GM12878 (cell line): ENCODE results near the gene TMEM176A. TPM values are rescaled to one million over a fixed set of nuclear protein-coding genes. Genes with fewer than 3 reads are reported as not detected.

Experiments
- ATAC-seq: fragments of 200-7000 bp; cut with Tn5 transposase; 3 replicates; pipeline ENCODE4 v1.9.1; 2020; ENCODE audit warnings: mild to moderate bottlenecking, moderate library complexity
- BruUV-seq: library from RNA; stranded (reverse); fragments of 400-500 nt; replicated peaks from 2 replicates; lab custom pipeline; 2021; lab: Mats Ljungman, UMichigan
- CTCF ChIA-PET: fragments of 300-600 bp; sonication (Branson Sonifier 250); formaldehyde crosslinking; extraction: SDS; loops from one replicate; lab custom pipeline; 2021; ENCODE audit warnings: inconsistent platforms; lab: Yijun Ruan, JAX
- POLR2A ChIA-PET: fragments of 350-600 bp; formaldehyde crosslinking; extraction: SDS; loops from one replicate; lab custom pipeline; 2021; ENCODE audit warnings: inconsistent platforms; lab: Charles Lee
- RAD21 ChIA-PET: fragments of 300-600 bp; sonication (Branson Sonifier 250); formaldehyde crosslinking; loops from one replicate; lab custom pipeline; 2023; ENCODE audit warnings: antibody characterized with exemption; ENCODE audit not compliant: unreplicated experiment; lab: Charles Lee
- SMC1A ChIA-PET: fragments of 300-600 bp; sonication (Branson Sonifier 250); formaldehyde crosslinking; loops from one replicate; lab custom pipeline; 2023; ENCODE audit not compliant: unreplicated experiment, uncharacterized antibody; lab: Charles Lee
- DNase-seq: peaks from one replicate; pipeline ENCODE4 v3.0.0-alpha.2; 2011; ENCODE audit warnings: low read depth, low spot score
- FAIRE-seq: peaks from 3 replicates; lab custom pipeline; 2011; peaks lifted over from hg19 to GRCh38; lab: Jason Lieb, UNC
- H2AFZ ChIP-seq: 2 replicates; pipeline ENCODE4 v1.6.0; 2011; ENCODE audit warnings: low read depth, low read length, control low read depth; ENCODE audit not compliant: control insufficient read depth
- H3K27ac ChIP-seq: 2 replicates; pipeline ENCODE4 v1.5.1; 2011; ENCODE audit warnings: control low read depth; ENCODE audit not compliant: control insufficient read depth, insufficient read depth
- H3K27me3 ChIP-seq, 2 experiments: replicated peaks in 1 of 2; 2 replicates each; pipeline versions ENCODE4 v1.6.0 to v1.6.1; 2011; ENCODE audit warnings: low read length in 1 of 2; ENCODE audit not compliant: control insufficient read depth in 2 of 2, insufficient read depth in 2 of 2
- H3K36me3 ChIP-seq, 2 experiments: 2 replicates each; pipeline ENCODE4 v1.5.1; 2011; ENCODE audit warnings: low read length in 1 of 2; ENCODE audit not compliant: control insufficient read depth in 2 of 2, insufficient read depth in 2 of 2
- H3K4me1 ChIP-seq: 2 replicates; pipeline ENCODE4 v1.6.1; 2011; ENCODE audit warnings: mild to moderate bottlenecking, low read length, moderate library complexity, mixed read lengths; ENCODE audit not compliant: control insufficient read depth, insufficient read depth
- H3K4me2 ChIP-seq: 2 replicates; pipeline ENCODE4 v1.6.0; 2011; ENCODE audit warnings: control low read depth; ENCODE audit not compliant: control insufficient read depth, insufficient read depth
- H3K4me3 ChIP-seq: fragments of 200-600 bp; sonication (generic); 2 replicates; pipeline ENCODE4 v1.5.1; 2016
- H3K79me2 ChIP-seq: 2 replicates; pipeline ENCODE4 v1.6.0; 2011; ENCODE audit warnings: low read length; ENCODE audit not compliant: control insufficient read depth, insufficient read depth
- H3K9ac ChIP-seq: 2 replicates; pipeline ENCODE4 v1.8.0; 2011; ENCODE audit warnings: low read length, control low read depth, mixed read lengths; ENCODE audit not compliant: control insufficient read depth, insufficient read depth
- H3K9me3 ChIP-seq: replicated peaks from 3 replicates; pipeline ENCODE4 v1.5.1; 2011; ENCODE audit warnings: mild to moderate bottlenecking, low read length; ENCODE audit not compliant: control insufficient read depth, insufficient read depth
- H4K20me1 ChIP-seq: 2 replicates; pipeline ENCODE4 v1.6.0; 2011; ENCODE audit not compliant: control insufficient read depth, insufficient read depth
- ATF2 ChIP-seq: IDR thresholded peaks from 2 replicates; pipeline ENCODE4 v1.6.1; 2012; ENCODE audit warnings: low read length, inconsistent platforms
- ATF3 ChIP-seq: IDR thresholded peaks from 2 replicates; pipeline ENCODE4 v1.6.1; 2011; ENCODE audit warnings: low read depth, mild to moderate bottlenecking, low read length, moderate library complexity, borderline replicate concordance; ENCODE audit errors: extremely low read depth
- BHLHE40 ChIP-seq, 2 experiments: fragments of 450-650 bp in 1 of 2; IDR thresholded peaks; 2 replicates each; pipeline ENCODE4 v1.6.1; 2011 to 2017; ENCODE audit warnings: low read depth in 2 of 2, borderline replicate concordance in 1 of 2, improper control_type of control experiment in 1 of 2, low read length in 1 of 2, mild to moderate bottlenecking in 1 of 2
- CHD4 ChIP-seq: fragments of 200-600 bp; sonication (generic); IDR thresholded peaks from 2 replicates; pipeline ENCODE4 v1.6.1; 2016; ENCODE audit warnings: mild to moderate bottlenecking
- CREM ChIP-seq: IDR thresholded peaks from 2 replicates; pipeline ENCODE4 v1.6.1; 2014; ENCODE audit warnings: antibody characterized with exemption, low read depth
- CTCF ChIP-seq, 3 experiments: IDR thresholded peaks in 2 of 3; conservative IDR thresholded peaks in 1 of 3; 2 replicates each; pipeline ENCODE4 v1.5.1; 2011; ENCODE audit warnings: low read depth in 3 of 3, low read length in 3 of 3, mild to moderate bottlenecking in 3 of 3, control low read depth in 2 of 3, moderate library complexity in 2 of 3, inconsistent platforms in 1 of 3, mixed read lengths in 1 of 3; ENCODE audit not compliant: control insufficient read depth in 2 of 3, insufficient read depth in 1 of 3; ENCODE audit errors: extremely low read depth in 1 of 3
- IRF3 ChIP-seq: fragments of 450-650 bp; IDR thresholded peaks from 2 replicates; pipeline ENCODE4 v1.6.1; 2014; ENCODE audit warnings: mild to moderate bottlenecking
- IRF4 ChIP-seq: IDR thresholded peaks from 2 replicates; pipeline ENCODE4 v1.6.1; 2011; ENCODE audit warnings: low read depth, low read length
- KLF5 ChIP-seq: fragments of 450-650 bp; IDR thresholded peaks from 2 replicates; pipeline ENCODE4 v1.6.1; 2014; ENCODE audit warnings: mild to moderate bottlenecking; ENCODE audit not compliant: partially characterized antibody
- MAX ChIP-seq: IDR thresholded peaks from 2 replicates; pipeline ENCODE4 v1.6.1; 2012; ENCODE audit warnings: low read depth, low read length, improper control_type of control experiment
- NFYB ChIP-seq: IDR thresholded peaks from 2 replicates; pipeline ENCODE4 v1.6.1; 2011; ENCODE audit warnings: low read depth, mild to moderate bottlenecking, low read length, improper control_type of control experiment, moderate library complexity; ENCODE audit not compliant: insufficient read depth
- POLR2A ChIP-seq: IDR thresholded peaks from 2 replicates; pipeline ENCODE4 v1.6.1; 2011; ENCODE audit warnings: low read depth, mild to moderate bottlenecking, low read length
- RBBP5 ChIP-seq: fragments of 200-600 bp; sonication (generic); conservative IDR thresholded peaks from 2 replicates; pipeline ENCODE4 v1.6.1; 2016
- SIX5 ChIP-seq: IDR thresholded peaks from 2 replicates; pipeline ENCODE4 v1.6.1; 2011; ENCODE audit warnings: mild to moderate bottlenecking, low read depth, low read length, moderate library complexity; ENCODE audit not compliant: severe bottlenecking
- SREBF1 ChIP-seq: IDR thresholded peaks from 2 replicates; pipeline ENCODE4 v1.6.1; 2012; ENCODE audit warnings: mild to moderate bottlenecking, low read length
- STAT3 ChIP-seq: IDR thresholded peaks from 2 replicates; pipeline ENCODE4 v1.6.1; 2011; ENCODE audit warnings: low read depth, low read length, improper control_type of control experiment
- ZBED1 ChIP-seq: IDR thresholded peaks from 2 replicates; pipeline ENCODE4 v1.6.1; 2016; ENCODE audit warnings: borderline replicate concordance
- WGBS: methylation state at CpG from one replicate; pipeline ENCODE4 v1.1.6; 2016; ENCODE audit warnings: low lambda C conversion rate; ENCODE audit not compliant: insufficient replicate concordance, insufficient coverage; ENCODE audit errors: missing lambda C conversion rate; 5-methylcytosine and 5-hydroxymethylcytosine counted together
- in situ Hi-C: fragments of 300-500 bp; cut with MboI; formaldehyde crosslinking; loops from 9 replicates; pipeline ENCODE4 v1.14.3; 2018; ENCODE audit warnings: mixed read lengths
- intact Hi-C: fragments of 100-400 bp; cut with micrococcal nuclease; formaldehyde crosslinking; loops from one replicate; pipeline ENCODE4 v1.14.2; 2022; ENCODE audit not compliant: unreplicated experiment
- polyA plus RNA-seq, 11 experiments: library from polyadenylated mRNA; depleted of rRNA in 4 of 11; unstranded in 6 of 11; stranded (reverse) in 5 of 11; fragments of >200 nt; fragmentation: Nextera tagmentation in 4 of 11; fragmentation: Illumina TruSeq in 1 of 11; extraction: Ambion mirVana in 4 of 11; extraction: Trizol in 1 of 11; gene quantifications; 1 replicate in 1 of 11; 2 replicates in 10 of 11; pipeline versions ENCODE4 v1.2.1 to v1.2.3, GENCODE V29; 2011 to 2016; ENCODE audit warnings: inconsistent platforms in 2 of 11, missing spikeins in 2 of 11, low read depth in 1 of 11
- total RNA-seq, 4 experiments: library from RNA; depleted of rRNA in 3 of 4; stranded (reverse); fragments of >200 nt in 3 of 4; fragmentation: Illumina TruSeq in 1 of 4; extraction: Trizol in 1 of 4; gene quantifications; 2 replicates each; pipeline versions ENCODE4 v1.2.1 to v1.2.3, GENCODE V29; 2013 to 2021

TMEM176A gene
- total and polyA plus RNA-seq, 10 of the 15 experiments (the other 5 are each of a cell fraction or from before 2014, with no cell fraction given), result not detected

DNA sequence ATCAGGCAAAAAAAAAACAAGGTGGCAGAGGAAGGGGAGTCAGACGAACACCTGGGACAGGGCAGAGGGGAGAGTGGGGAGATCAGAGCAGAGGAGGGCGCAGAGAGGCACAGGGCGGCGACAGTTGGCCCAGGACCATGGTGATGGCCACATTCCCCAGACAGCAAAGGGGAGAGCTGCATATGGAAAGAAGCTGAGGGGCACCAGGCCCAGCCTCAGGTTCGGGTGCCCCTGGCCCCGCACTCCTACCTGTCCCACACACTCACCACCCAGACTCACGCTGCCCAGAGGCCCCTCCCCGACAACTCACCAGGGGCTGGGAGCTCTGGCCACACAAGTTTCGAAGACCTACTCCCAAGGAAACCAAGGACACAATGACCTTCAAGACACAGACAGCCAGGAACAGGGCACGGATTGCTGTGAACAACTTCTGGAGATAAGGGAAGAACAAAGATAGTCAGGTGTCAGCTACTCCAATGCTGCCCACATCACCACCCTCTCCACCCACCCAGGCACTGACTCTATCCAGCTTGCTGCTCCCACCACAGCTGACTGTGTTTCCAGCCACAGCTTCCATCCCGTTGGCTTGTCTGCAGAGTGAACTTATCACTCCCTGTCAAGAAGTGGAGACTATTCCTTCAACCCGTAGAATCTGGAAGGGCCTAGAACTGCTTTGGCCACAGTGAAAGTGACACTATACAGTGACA lies 8.7 kb upstream of the TMEM176A start (continued):
- no peak for TF ChIP-seq MAX
- TF ChIP-seq, all 136 proteins: peak for 0

DNA sequence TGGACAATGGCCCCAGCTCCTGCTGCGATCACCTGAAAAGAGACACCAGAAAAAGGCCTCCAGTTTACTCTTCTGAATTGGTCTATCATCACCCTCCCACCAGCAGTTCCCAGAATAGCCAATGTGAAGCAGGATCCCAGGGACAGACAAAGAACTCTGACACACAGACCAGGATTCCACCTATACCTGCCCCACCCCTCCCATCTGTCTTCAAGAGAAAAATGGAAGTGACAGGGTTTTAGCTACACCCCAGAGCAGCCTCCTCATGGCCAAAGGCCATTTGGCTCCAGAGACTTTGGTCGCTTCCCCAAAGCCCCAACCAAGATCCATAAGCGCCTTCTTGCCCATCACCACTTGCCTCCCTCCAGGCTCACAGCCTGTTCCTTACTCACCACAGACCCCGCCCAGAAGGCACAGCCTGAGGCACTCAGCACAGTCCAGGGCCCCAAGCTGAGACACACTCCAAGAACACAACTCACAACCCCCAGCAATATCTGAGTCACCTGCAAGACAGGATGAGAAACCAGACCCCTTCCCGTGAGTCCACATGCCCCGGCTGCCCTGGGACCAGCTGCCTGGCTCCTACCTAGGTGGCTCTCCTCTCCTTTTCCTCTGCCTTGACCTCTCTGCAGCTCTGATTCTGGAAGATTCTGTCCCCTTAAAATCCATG lies 6.9 kb upstream of the TMEM176A start:
- no peak for DNase-seq
- ChIA-PET POLR2A (no interaction called here), CTCF (interaction anchor here (1.2 kb wide), 1 partner anchor 15 kb away, joined by 5 read pairs; no protein-coding TSS in a partner anchor), RAD21 (no interaction called here), SMC1A (no interaction called here)
- Histone ChIP-seq H3K4me2 (no peak overlapping the region), H3K9me3 (no peaks in the 10 kb centered on the region), H3K27ac (no peak overlapping the region), H3K27me3 (peaks cover 3 to 4% of the 10 kb centered on the region in 2 experiments; a peak in 3 of 4 replicates), H3K9ac (no peak overlapping the region), H3K4me3 (no peak overlapping the region), H2AFZ (no peak overlapping the region), H3K36me3 (no peaks in the 10 kb centered on the region), H3K4me1 (no peaks in the 10 kb centered on the region), H3K79me2 (no peaks in the 10 kb centered on the region), H4K20me1 (no peaks in the 10 kb centered on the region)
- WGBS, result 29% methylated on average over 6 of the region's 6 CpGs
- FAIRE-seq, result no peak
- no peak for ATAC-seq
- no peak for TF ChIP-seq CHD4
- TF ChIP-seq ATF3, result no peak
- TF ChIP-seq CREM, result no peak
- TF ChIP-seq STAT3, result no peak
- no peak for TF ChIP-seq SREBF1
- TF ChIP-seq ZBED1, result no peak
- no peak for TF ChIP-seq NFYB
- no peak for TF ChIP-seq POLR2A
- no peak for TF ChIP-seq CTCF (IDR thresholded peaks at IDR 0.05 in 2 of 3, conservative IDR thresholded peaks at IDR 0.05 in 1 of 3; ENCODE audit: control insufficient read depth in 2 of 3, extremely low read depth in 1 of 3, insufficient read depth in 1 of 3, low read depth in 3 of 3, low read length in 3 of 3)
- TF ChIP-seq IRF3, result no peak
- no peak for TF ChIP-seq ATF2
- TF ChIP-seq SIX5, result no peak
- no peak for TF ChIP-seq BHLHE40 (IDR thresholded peaks at IDR 0.05; ENCODE audit: borderline replicate concordance in 1 of 2, low read depth in 2 of 2, low read length in 1 of 2)
- no peak for TF ChIP-seq RBBP5
- no peak for TF ChIP-seq IRF4
- TF ChIP-seq KLF5, result no peak
- in situ Hi-C loops, result no loop called here
- BruUV-seq, result no TSS peak
- intact Hi-C loops, result no loop called here
